NCI-H345 treated with DMSO at 0.1 percent for 48 hours (cell line): ENCODE results near the gene RCOR3.
"Not testable (repeated sequence)": the region's sequence is repeated elsewhere in the genome, so short reads cannot be mapped to it uniquely, and the experiment has no call there.

Experiments used
- DNase-seq: peaks from one replicate; lab custom pipeline; 2025; ENCODE audit not compliant: unreplicated experiment; lab: John Stamatoyannopoulos, UW

RCOR3 gene

GRCh38 chr1:211258756-211259637, at the start of gene RCOR3:
Gene RCOR3, plus strand, starts transcription at chr1:211259366. Its CDS starts 195 bp downstream, at chr1:211259561.
- peak; percentile 94 for DNase-seq

- DNase-seq, result no peak
Measured at GRCh38 chr1:211210052-211210451, 49.1 kb upstream of the RCOR3 start.

- DNase-seq, result no peak
Measured at GRCh38 chr1:211210965-211211364, 48.2 kb upstream of the RCOR3 start.

- no peak for DNase-seq
Measured at GRCh38 chr1:211213702-211214101, 45.5 kb upstream of the RCOR3 start.

- no peak for DNase-seq
Measured at GRCh38 chr1:211215577-211215976, 43.6 kb upstream of the RCOR3 start.

- no peak for DNase-seq
Measured at GRCh38 chr1:211217392-211217791, 41.8 kb upstream of the RCOR3 start.

GRCh38 chr1:211222469-211223234, 36.5 kb upstream of the RCOR3 start:
- DNase-seq, result not testable (repeated sequence)

GRCh38 chr1:211228573-211229364, 30.4 kb upstream of the RCOR3 start:
- not testable (repeated sequence) for DNase-seq

GRCh38 chr1:211229365-211229759, 29.8 kb upstream of the RCOR3 start:
- no peak for DNase-seq

- DNase-seq, result no peak
Measured at GRCh38 chr1:211231873-211232272, 27.3 kb upstream of the RCOR3 start.

GRCh38 chr1:211236633-211237320, 22.4 kb upstream of the RCOR3 start:
- DNase-seq, result no peak

GRCh38 chr1:211237579-211237978, 21.6 kb upstream of the RCOR3 start:
- no peak for DNase-seq

- not testable (repeated sequence) for DNase-seq
Measured at GRCh38 chr1:211240567-211240966, 18.6 kb upstream of the RCOR3 start.

GRCh38 chr1:211241071-211241470, 18.1 kb upstream of the RCOR3 start:
- DNase-seq, result no peak

GRCh38 chr1:211243639-211244038, 15.5 kb upstream of the RCOR3 start:
- not testable (repeated sequence) for DNase-seq

GRCh38 chr1:211246583-211246982, 12.6 kb upstream of the RCOR3 start:
- not testable (repeated sequence) for DNase-seq

GRCh38 chr1:211247921-211248320, 11.2 kb upstream of the RCOR3 start:
- DNase-seq, result no peak

GRCh38 chr1:211249611-211250010, 9.6 kb upstream of the RCOR3 start:
- DNase-seq, result not testable (repeated sequence)

GRCh38 chr1:211257826-211258225, 1.3 kb upstream of the RCOR3 start:
- no peak for DNase-seq

GRCh38 chr1:211258310-211258755, 833 bp upstream of the RCOR3 start:
- peak; percentile 58 for DNase-seq
